Non-pigmented ciliary epithelial cell (primary cell): ENCODE data around the gene ZNF407.

Experiments used
- DNase-seq: peaks from one replicate; pipeline ENCODE4 v3.0.0-alpha.2; 2010; ENCODE audit warnings: low read depth

ZNF407 gene

DNA sequence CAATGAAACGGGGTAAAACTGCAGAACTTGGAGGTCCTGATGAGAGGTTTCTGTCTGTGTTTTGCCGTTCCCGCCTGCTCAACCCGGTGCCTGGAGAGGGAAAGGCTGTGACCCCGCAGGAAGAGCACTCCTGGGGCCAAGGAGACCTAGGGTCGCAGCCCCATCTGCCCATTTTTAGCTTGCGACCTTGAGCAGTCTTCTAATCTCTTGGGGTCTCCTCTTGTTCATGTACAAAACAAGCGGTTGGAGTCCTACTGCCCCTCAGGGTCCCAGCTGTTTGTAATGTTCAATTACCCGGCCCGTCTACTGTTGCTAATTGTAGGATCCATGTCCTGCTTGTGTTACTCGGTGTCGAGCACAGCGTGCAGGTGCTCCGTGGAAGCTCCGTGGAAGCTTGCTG, 506.8 kb downstream of the ZNF407 start:
- no peak for DNase-seq

DNA sequence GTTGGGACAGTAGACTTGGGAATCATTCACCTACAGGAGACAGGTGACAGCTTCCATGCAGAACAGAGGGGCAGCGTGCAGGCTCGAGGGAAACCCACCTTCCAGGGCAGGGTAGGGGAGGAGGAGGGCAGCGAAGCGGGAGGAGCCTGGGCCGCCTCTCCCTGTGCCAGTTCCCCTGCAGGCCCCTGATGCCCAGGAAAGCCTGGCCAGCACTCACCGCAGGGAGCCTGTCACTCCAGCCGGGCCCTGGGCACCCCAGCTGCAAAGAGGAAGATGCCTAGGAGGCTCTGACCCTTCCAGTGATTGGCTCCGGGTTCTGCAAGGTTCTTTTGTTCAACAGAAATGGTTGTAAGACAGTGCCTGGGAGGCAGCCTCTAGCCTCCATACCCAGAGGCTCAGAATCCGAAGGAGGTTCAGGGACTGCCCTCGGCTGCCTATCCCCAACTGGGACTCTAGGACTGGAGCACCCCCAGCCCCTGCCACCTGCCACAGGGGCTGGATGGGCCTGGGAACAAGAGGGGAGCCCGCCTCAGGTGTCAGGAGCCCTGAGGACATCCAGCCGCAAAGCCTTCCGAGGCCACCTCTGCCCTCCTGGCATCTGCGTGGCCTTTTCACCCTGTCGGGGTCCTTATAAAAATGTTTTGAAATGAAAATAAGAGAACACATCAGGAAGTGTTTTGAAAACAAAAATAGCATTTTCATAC, 508.0 kb downstream of the ZNF407 start:
- DNase-seq = no peak

- DNase-seq = no peak
Measured at GRCh38 chr18:75106746-75107145, 509.1 kb downstream of the ZNF407 start.

- DNase-seq = no peak
Measured at GRCh38 chr18:75107196-75107930, 509.7 kb downstream of the ZNF407 start.

- no peak for DNase-seq
Measured at GRCh38 chr18:75107931-75108276, 510.2 kb downstream of the ZNF407 start.

GRCh38 chr18:75108579-75109318, 511.1 kb downstream of the ZNF407 start:
- no peak for DNase-seq

DNA sequence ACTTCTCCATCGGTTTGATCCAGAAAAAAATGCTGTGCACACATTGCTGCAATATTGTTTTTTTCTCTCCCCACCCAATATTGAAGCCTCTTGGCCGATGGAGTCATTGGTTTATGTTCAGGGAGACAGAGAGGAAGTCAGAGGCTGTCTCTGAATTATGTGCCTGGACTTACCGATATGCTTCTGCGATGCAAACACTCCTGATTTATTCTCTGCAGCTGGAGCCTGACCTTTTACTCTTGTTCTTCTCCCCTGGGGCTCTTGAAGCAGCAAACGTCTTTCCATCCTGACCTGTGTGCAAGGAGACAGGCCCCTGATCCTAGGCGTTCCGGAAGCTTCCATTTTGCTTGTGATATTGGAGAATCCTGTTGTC, 511.6 kb downstream of the ZNF407 start:
- no peak for DNase-seq

DNA sequence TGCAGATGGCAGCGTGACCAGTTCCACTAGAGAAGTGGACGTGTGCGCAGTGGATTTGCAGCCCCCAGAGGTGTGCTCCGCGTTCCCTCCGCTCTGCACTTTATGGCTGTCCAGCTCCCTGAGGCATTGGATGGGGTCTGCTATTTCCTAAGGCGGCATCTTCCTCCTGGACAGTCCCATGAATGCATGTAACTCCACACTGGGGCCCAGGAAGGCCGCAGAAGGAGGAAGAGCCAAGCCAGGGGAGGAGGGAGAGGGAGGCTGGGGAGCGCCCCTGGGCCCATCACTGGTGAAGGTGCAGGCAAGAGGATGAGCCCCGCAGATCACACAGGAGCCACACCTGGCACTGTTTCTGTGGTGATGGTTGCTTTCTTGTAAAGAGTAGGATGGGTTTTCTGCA, 512.1 kb downstream of the ZNF407 start:
- no peak for DNase-seq

DNA sequence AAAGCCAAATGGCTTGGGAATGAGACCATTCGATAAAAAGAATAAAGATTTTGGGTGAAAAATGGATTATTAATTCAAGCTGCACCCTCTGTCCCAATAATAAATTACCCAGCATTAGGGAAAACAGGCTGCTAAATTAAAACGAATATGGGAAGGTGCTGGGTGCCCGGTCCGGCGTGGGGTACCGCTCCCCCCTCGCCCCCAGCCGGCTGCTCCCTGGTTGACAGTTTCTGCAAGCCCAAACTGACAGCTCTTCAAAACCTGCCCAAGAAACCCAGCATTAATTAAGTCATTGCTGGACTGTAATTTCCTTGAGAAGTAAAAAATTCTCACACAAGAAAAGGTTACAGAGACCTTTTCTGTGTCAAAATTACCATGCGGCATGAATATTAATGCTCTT, 512.6 kb downstream of the ZNF407 start:
- no peak for DNase-seq

- no peak for DNase-seq
Measured at GRCh38 chr18:75110846-75111415, 513.3 kb downstream of the ZNF407 start.

DNA sequence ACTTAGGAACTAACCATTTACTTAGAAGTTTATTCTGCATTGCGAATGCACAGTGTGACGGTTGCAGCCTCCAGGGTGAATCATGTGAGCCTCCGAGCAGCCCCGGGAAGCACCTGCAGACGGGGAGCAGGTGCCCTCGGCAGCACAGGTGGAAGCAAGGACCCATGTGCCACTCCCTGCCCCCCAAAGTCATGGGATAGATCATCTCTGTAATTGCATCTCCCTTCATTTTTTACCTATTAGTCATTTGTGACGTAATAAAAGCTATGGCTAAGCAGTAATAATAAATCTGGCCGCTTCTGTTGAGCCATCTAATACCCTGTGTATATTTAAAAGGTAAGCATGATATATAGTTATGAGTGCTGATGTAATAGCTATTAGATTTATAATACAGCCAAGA, 514.1 kb downstream of the ZNF407 start:
- no peak for DNase-seq

DNA sequence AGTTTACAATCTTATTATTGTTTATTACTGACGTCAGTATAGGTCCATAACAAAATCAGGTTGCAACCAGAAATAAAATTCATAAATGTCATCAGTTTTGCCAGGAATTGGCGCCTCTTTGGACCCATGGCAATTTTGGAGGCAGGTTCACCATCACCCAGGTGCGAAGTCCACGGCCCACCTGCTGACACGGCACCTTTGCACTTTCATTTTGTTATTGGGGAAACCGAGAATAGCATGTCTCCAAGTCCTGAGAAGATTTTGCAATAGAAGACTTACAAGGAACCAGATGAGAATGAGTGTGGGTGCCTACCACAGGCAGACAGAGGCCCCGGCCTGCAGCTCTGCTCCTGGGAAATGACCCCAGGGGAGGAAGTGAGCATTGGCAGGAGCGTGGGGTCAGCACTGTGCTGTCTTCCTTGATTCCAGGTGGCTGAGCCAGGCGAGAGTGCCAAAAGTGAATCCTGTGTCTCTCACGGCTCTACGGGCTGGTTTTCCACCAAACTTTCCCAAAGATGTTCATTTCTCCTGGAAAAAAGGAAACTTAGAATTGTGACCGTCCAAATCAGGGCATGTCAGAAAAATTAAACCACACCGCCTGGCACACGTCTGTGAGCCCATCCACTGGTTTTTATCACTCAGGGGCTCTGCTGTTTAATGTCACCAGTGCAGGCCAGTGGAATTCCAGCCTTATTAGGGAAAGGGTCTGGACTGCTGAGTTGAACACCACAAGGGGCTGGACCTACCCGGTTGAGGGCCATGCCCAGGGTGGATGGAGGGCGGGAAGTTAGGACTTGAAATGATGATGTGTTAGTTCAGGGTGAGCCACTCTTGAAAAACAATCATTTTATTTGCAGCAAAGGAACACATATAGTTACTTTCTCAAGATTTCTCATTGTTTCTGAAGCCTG, 514.8 kb downstream of the ZNF407 start:
- DNase-seq = no peak

- DNase-seq = no peak
Measured at GRCh38 chr18:75113455-75113854, 515.8 kb downstream of the ZNF407 start.

DNA sequence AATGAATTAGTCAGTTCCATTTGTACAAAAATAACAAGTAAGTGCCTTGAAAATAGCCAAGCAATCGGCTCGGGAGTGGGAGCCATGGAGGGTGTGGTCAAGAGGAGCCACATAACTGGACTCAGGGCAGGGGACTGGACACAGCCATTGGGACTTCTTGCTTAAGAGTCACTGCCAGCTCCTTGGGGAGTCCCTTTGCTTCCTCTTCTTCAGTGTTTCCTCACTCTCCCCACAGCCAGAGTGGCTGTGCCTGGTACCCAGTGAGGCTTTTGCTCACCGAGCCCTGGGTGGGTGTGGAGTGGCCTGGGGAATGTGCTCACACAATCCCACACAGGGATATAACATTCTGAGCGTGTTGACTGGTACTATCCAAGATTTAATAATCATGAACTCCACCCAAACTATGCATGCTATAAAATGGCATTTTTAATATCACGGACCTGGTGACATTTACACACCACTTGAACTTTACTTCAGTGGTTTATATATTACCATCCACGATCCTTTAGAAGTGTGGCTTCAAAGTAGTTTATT, 516.6 kb downstream of the ZNF407 start:
- no peak for DNase-seq
